ENCODE data around the gene S100A5.
"Not testable (repeated sequence)": the region's sequence is repeated elsewhere in the genome, so short reads cannot be mapped to it uniquely, and the experiment has no call there.

Gene S100A5

GRCh38 chr1:153540394-153541361 is at the start of gene S100A5:
Gene S100A5, minus strand, starts transcription at chr1:153540934. Its CDS starts 743 bp downstream, at chr1:153540191.
- no peak for DNase-seq (ENCODE audit: low read depth)
- no peak for TF ChIP-seq CTCF (conservative IDR thresholded peaks at IDR 0.05; ENCODE audit: low read depth, low read length)
- no peak within 1 kb of the TSS for H3K4me3 ChIP-seq (ENCODE audit: low read length)

- DNase-seq (ENCODE audit: low read depth), result no peak
- no peak for TF ChIP-seq CTCF (conservative IDR thresholded peaks at IDR 0.05; ENCODE audit: low read depth, low read length)
Observed at GRCh38 chr1:153588482-153588881, 47.7 kb upstream of the S100A5 start.

GRCh38 chr1:153588033-153588432 is 47.3 kb upstream of the S100A5 start:
- not testable (repeated sequence) for H3K4me3 ChIP-seq (ENCODE audit: low read length); DNase-seq (ENCODE audit: low read depth)

More at GRCh38 chr1:153588482-153588881, 47.7 kb upstream of the S100A5 start:
- H3K4me3 ChIP-seq (ENCODE audit: low read length), result no peak overlapping the region

GRCh38 chr1:153587314-153587713 is 46.6 kb upstream of the S100A5 start:
- DNase-seq (ENCODE audit: low read depth), result no peak
- no peak overlapping the region for H3K4me3 ChIP-seq (ENCODE audit: low read length)
- no peak for TF ChIP-seq CTCF (conservative IDR thresholded peaks at IDR 0.05; ENCODE audit: low read depth, low read length)

- TF ChIP-seq CTCF (conservative IDR thresholded peaks at IDR 0.05; ENCODE audit: low read depth, low read length), result no peak
- no peak for DNase-seq (ENCODE audit: low read depth)
- no peak overlapping the region for H3K4me3 ChIP-seq (ENCODE audit: low read length)
Observed at GRCh38 chr1:153586347-153586746, 45.6 kb upstream of the S100A5 start.

GRCh38 chr1:153585006-153585405 is 44.3 kb upstream of the S100A5 start:
- no peak for TF ChIP-seq CTCF (conservative IDR thresholded peaks at IDR 0.05; ENCODE audit: low read depth, low read length)
- DNase-seq (ENCODE audit: low read depth), result no peak
- no peak overlapping the region for H3K4me3 ChIP-seq (ENCODE audit: low read length)

- DNase-seq (ENCODE audit: low read depth), result no peak
- TF ChIP-seq CTCF (conservative IDR thresholded peaks at IDR 0.05; ENCODE audit: low read depth, low read length), result no peak
- H3K4me3 ChIP-seq (ENCODE audit: low read length), result no peak overlapping the region
Observed at GRCh38 chr1:153583976-153584375, 43.2 kb upstream of the S100A5 start.

- not testable (repeated sequence) for H3K4me3 ChIP-seq (ENCODE audit: low read length); DNase-seq (ENCODE audit: low read depth)
Observed at GRCh38 chr1:153583514-153583913, 42.8 kb upstream of the S100A5 start.

- not testable (repeated sequence) for DNase-seq (ENCODE audit: low read depth); H3K4me3 ChIP-seq (ENCODE audit: low read length)
Observed at GRCh38 chr1:153582836-153583235, 42.1 kb upstream of the S100A5 start.

All from retinal pigment epithelial cell (primary cell).